Measurements from ENCODE around the gene CCDC169. TPM values are rescaled to one million over a fixed set of nuclear protein-coding genes. Genes with fewer than 3 reads are reported as not detected.

CCDC169 gene
- total RNA-seq, 1 donor from 2014 or later, result 0.43 TPM

DNA sequence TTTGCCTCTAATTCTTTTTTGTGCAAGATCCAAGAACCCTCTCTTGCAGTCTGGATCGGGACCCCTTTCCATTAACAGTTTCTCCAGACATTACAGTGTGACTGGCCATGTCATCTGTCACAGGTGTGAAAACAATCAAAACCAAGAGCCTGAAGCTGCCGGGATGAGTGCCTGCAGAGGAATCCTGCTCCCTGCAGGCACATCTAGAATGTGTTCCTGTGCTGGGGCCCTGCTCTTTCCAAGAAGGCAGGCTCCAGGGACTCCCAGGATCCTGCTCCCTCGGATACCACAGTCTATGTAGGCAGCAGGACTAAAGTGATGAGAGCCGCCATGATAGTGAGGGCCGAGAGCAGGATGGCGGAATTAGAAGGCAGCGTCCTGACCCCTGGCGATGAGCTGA, 38.8 kb downstream of the CCDC169 start:
- Mint-ChIP-seq H3K4me3 (ENCODE audit: unreplicated experiment) (no peak overlapping the region), H3K9me3 (ENCODE audit: unreplicated experiment) (no peaks in the 10 kb centered on the region), H3K27me3 (ENCODE audit: unreplicated experiment) (peaks cover 13% of the 10 kb centered on the region), H3K4me1 (ENCODE audit: unreplicated experiment) (peaks cover 7% of the 10 kb centered on the region), H3K27ac (ENCODE audit: unreplicated experiment) (no peak overlapping the region), H3K36me3 (ENCODE audit: unreplicated experiment) (no peaks in the 10 kb centered on the region)
- TF ChIP-seq, protein P1, sequence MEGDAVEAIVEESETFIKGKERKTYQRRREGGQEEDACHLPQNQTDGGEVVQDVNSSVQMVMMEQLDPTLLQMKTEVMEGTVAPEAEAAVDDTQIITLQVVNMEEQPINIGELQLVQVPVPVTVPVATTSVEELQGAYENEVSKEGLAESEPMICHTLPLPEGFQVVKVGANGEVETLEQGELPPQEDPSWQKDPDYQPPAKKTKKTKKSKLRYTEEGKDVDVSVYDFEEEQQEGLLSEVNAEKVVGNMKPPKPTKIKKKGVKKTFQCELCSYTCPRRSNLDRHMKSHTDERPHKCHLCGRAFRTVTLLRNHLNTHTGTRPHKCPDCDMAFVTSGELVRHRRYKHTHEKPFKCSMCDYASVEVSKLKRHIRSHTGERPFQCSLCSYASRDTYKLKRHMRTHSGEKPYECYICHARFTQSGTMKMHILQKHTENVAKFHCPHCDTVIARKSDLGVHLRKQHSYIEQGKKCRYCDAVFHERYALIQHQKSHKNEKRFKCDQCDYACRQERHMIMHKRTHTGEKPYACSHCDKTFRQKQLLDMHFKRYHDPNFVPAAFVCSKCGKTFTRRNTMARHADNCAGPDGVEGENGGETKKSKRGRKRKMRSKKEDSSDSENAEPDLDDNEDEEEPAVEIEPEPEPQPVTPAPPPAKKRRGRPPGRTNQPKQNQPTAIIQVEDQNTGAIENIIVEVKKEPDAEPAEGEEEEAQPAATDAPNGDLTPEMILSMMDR (IDR thresholded peaks at IDR 0.05), result no peak
- no peak for DNase-seq (ENCODE audit: extremely low spot score, unreplicated experiment)

DNA sequence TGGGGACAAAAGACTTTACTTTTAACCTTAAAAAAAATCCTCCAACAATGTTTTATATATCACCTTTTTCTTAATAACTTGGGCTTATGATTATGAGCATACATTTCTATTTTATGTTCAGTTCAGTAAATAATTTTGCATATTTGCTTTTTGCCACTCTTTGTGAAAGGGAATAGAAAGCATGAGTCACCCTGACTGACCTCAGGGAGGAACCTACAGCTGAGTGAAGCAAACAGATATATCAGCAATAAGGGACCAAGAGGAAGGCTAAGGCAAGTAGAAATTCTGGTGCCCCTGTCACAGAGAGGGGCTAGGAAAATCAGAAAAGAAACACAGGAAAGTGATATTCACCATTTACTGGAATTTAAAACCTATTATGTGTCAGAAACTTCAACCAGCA, 46.1 kb downstream of the CCDC169 start:
- DNase-seq (ENCODE audit: extremely low spot score, unreplicated experiment), result no peak
- TF ChIP-seq, protein P1 (IDR thresholded peaks at IDR 0.05), result no peak
- peaks cover 29% of the 10 kb centered on the region for H3K27me3 Mint-ChIP-seq (ENCODE audit: unreplicated experiment)
- H3K9me3 Mint-ChIP-seq (ENCODE audit: unreplicated experiment), result peaks cover 8% of the 10 kb centered on the region
- H3K4me3 Mint-ChIP-seq (ENCODE audit: unreplicated experiment), result no peak overlapping the region
- no peak overlapping the region for H3K27ac Mint-ChIP-seq (ENCODE audit: unreplicated experiment)
- H3K36me3 Mint-ChIP-seq (ENCODE audit: unreplicated experiment), result no peaks in the 10 kb centered on the region
- H3K4me1 Mint-ChIP-seq (ENCODE audit: unreplicated experiment), result no peaks in the 10 kb centered on the region

- DNase-seq (ENCODE audit: extremely low spot score, unreplicated experiment), result no peak
- H3K9me3 Mint-ChIP-seq (ENCODE audit: unreplicated experiment), result peaks cover 12% of the 10 kb centered on the region
- TF ChIP-seq, protein P1 (IDR thresholded peaks at IDR 0.05), result no peak
- H3K4me3 Mint-ChIP-seq (ENCODE audit: unreplicated experiment), result no peak overlapping the region
- H3K27me3 Mint-ChIP-seq (ENCODE audit: unreplicated experiment), result peaks cover 29% of the 10 kb centered on the region
- no peaks in the 10 kb centered on the region for H3K4me1 Mint-ChIP-seq (ENCODE audit: unreplicated experiment)
- H3K27ac Mint-ChIP-seq (ENCODE audit: unreplicated experiment), result no peak overlapping the region
- no peaks in the 10 kb centered on the region for H3K36me3 Mint-ChIP-seq (ENCODE audit: unreplicated experiment)
Observed at GRCh38 chr13:36251017-36251416, 46.6 kb downstream of the CCDC169 start.

GRCh38 chr13:36248700-36249099, 48.9 kb downstream of the CCDC169 start:
- H3K9me3 Mint-ChIP-seq (ENCODE audit: unreplicated experiment), result peaks cover 12% of the 10 kb centered on the region
- H3K27ac Mint-ChIP-seq (ENCODE audit: unreplicated experiment), result no peak overlapping the region
- TF ChIP-seq, protein P1 (IDR thresholded peaks at IDR 0.05), result no peak
- no peaks in the 10 kb centered on the region for H3K4me1 Mint-ChIP-seq (ENCODE audit: unreplicated experiment)
- H3K27me3 Mint-ChIP-seq (ENCODE audit: unreplicated experiment), result peaks cover 30% of the 10 kb centered on the region
- H3K4me3 Mint-ChIP-seq (ENCODE audit: unreplicated experiment), result no peak overlapping the region
- no peak for DNase-seq (ENCODE audit: extremely low spot score, unreplicated experiment)
- H3K36me3 Mint-ChIP-seq (ENCODE audit: unreplicated experiment), result no peaks in the 10 kb centered on the region

DNA sequence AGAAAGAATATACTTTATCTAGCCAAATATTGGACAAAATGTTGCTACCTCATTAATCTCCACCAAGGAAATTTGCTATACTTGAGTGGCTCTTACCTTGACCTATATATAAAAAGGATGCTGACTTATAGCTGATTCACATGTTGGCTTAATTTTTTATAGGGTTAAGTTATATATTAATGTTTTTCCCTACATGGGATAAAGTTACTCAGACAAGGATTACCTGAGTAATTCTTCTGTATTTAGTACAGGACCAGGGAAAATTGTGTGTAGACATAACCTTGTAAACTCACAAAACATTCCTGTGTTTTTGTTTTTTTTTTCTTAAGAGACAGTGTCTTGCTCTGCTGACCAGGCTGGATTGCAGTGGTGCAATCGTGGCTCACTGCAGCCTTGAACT, 52.6 kb downstream of the CCDC169 start:
- H3K36me3 Mint-ChIP-seq (ENCODE audit: unreplicated experiment), result no peaks in the 10 kb centered on the region
- H3K9me3 Mint-ChIP-seq (ENCODE audit: unreplicated experiment), result peaks cover 12% of the 10 kb centered on the region
- peaks cover 16% of the 10 kb centered on the region for H3K27me3 Mint-ChIP-seq (ENCODE audit: unreplicated experiment)
- H3K27ac Mint-ChIP-seq (ENCODE audit: unreplicated experiment), result no peak overlapping the region
- H3K4me1 Mint-ChIP-seq (ENCODE audit: unreplicated experiment), result no peaks in the 10 kb centered on the region
- TF ChIP-seq, protein P1 (IDR thresholded peaks at IDR 0.05), result no peak
- H3K4me3 Mint-ChIP-seq (ENCODE audit: unreplicated experiment), result no peak overlapping the region
- DNase-seq (ENCODE audit: extremely low spot score, unreplicated experiment), result no peak
